GM21825 (cell line): ENCODE measurements around the gene MMP24OS.

Experiments
- ATAC-seq: cut with Tn5 transposase; IDR thresholded peaks from one replicate; pipeline ENCODE4 v1.9.1; 2021; ENCODE audit warnings: mild to moderate bottlenecking, moderate library complexity; ENCODE audit not compliant: unreplicated experiment

Gene MMP24OS

DNA sequence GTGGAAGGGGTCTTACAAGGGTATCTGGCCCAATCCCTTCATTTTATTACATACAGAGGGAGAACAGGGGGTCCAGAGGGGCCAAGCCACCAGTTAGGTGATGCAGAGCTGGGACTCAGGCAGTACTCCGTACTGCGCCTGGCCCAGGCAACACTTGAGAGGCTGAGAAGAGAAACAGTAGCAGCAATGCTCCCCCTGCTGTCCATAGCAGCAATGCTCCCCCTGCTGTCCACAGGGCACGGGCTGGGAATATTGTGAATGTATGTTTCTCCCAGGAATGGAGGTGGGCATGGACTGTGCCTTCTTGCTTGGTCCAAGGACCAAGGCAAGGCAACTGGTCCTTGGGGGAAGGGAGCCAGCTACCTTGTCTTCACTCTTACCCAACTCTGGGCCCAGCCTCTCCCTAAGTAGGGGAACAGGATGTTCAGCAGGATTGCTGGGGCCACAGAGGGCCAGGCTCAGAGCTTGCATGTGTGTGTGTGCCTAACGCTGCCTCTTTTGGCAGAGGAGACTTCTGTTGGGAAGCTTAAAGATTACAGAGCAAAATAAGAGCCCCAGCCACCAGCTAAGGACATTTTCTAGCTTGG lies 29.1 kb upstream of the MMP24OS start:
- ATAC-seq = no peak

DNA sequence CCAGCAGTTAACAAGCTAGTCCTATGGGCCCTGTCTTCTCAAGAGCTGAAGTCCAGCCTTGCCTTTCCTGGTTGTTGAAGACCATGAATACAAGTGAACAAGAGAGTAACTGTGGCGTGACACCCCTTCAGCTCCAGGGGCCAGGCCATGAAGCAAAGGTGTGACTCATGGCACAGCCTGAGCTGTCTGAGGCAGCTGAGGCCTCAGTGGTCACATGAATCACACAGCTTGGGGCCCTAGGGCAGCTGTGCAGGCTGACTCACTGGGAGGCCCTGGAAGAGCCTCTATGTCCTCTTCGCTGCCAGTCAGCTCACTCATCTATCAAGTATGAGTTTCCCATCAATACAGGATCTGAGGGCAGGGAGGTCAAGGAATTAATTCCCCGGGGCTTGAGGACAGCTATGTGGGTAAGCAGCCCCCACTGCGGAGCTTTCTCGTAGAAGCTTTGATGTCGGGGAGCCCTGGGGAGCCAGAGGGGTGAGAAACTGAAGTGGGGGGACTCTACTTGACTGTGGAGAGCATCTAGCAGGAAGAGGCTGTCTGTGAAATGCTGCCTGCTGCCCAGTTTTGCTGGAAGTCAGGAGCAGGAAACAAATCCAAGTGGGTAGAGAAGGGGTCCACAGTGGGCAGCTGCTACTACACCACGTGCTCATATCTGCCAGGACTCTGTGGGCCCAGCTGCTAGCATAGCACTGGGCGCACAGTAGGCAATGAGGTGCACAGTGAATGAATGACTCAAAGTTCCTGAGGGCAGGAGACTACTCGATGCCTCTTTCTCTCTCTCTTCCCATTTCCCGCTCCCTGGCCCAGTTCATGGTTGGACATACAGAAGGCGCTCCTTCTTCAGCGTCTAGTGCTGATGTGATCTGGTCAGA lies 28.0 kb upstream of the MMP24OS start:
- ATAC-seq = no peak

DNA sequence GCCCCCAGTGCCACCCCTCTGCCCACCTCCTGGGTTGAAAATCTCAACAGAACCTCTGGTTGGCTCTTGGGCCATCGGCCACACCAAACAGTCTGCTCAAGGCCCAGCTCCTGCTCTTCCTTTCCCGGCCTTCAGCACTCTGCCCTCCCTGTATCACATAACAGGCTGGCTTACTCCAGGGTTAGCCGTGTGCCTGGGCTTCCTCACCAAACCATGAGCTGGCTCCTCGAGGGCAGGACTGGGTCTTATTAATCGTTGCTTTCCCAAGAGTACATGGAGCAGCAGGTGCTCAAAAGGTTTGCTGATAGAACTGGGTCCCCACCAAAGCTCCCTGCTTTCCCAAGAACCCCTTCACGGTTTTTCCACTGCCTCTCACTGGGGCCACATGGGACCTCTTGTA lies 27.0 kb upstream of the MMP24OS start:
- ATAC-seq = no peak

DNA sequence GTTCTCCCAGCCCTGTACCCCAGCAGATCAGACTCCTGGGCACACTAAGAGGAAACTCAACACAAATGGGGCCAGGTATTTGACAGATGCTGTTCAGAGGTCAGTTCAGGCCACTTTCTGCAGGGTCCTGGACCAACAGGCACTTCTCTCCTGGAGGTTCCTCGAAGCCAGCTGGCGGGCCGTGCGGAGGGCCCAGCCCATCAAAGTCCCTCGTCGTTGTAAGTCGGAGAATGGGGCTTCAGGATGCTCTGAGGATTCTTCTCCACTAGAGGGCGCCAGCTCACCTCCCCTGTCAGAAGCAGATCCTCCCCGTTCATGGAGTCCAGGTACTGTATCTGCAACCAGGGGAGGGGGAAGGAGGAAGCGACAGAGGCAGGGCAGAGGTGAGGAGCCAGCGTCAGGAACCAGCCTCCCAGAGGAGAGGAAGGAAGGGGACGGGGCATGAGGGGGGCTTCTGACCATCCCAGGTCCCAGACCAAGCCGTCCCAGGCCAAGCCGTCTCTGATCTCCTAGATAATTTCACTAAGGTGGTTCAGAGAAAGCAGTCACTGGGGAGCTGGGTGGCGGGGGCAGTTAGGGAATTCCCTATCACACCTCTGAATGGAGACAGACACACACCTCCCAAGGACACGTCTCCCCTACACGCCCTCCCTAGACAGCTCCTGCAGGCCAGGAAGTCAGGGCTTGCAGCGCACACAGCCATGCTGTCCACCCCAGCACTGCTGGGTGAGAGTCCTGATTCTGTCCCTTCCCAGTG lies 26.0 kb upstream of the MMP24OS start:
- ATAC-seq = no peak

DNA sequence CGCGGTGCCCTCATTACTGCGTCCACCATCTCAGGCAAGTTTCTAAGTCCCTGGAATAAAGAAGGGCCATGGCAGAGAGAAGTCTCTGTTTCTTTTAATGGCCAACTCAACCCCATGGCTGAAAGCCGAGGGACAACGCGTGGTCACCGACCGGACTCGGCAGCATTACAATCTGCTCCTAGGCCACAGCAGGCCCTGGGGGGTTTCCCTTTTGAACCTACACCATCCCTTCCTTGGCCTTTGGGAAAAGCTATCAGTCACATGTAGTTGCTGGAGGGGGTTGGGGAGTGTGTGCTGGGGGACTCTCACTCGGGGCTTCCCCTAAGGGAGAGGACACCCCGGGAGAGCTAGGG lies 25.4 kb upstream of the MMP24OS start:
- no peak for ATAC-seq

DNA sequence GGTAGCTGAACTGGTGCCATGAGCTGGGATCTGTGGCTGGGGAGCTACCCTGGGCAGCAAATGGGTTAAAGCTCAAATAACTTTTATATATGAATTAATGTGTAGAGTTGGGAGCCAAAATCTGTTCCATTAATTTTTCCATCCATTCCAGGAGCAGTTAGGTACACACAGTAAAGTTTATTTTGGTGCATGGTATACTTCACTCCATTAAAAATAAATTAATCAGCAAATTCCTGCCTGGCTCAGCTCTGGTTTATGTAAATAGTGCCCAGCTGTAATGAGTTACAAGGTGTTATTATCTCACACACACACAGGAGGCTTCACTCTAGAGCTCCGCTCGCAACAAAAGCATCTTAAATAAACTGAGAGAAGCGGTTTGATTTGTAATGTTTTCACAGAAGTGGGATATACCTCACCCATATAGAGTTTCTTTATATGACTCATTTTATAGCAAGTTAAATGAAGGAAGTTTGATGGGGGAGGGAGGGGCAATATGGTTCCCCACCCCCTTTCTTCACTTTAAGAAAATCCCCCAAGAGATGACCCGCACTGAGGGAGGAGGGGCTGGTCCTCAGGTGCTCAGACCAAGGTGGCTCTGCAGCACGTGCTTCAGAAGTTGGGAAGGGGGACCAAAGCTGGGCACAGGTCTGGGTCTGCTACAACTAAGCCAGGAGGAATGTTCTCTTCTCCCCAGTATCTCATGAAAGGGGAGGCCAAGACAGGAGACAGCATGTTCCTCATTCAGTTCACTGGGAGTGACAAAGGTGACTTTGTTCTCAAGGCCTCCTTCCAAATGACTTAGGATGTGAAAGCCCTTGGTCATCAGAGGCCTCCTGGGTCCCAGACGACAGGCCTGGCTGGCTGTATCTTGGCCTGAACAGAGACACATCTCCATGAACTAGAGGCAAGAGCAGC lies 24.8 kb upstream of the MMP24OS start:
- ATAC-seq = no peak

DNA sequence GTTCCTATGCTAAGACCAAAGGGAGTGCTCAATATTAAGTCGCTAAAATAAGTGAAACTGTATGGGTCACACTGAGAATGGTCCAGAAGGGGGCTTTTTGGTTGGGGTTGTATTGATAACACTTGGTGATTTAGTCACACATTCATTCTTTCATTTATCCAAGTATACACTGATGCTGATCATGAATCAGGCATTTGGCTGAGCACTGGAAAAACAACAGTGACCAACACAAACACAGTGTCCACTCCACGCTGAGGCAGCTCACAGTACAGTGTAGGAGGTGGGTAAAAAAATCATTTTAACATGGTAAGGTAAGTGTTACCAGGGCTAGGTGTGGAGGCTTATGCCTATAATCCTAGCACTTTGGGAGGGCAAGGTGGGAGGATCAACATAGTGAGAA lies 23.5 kb upstream of the MMP24OS start:
- ATAC-seq = no peak

DNA sequence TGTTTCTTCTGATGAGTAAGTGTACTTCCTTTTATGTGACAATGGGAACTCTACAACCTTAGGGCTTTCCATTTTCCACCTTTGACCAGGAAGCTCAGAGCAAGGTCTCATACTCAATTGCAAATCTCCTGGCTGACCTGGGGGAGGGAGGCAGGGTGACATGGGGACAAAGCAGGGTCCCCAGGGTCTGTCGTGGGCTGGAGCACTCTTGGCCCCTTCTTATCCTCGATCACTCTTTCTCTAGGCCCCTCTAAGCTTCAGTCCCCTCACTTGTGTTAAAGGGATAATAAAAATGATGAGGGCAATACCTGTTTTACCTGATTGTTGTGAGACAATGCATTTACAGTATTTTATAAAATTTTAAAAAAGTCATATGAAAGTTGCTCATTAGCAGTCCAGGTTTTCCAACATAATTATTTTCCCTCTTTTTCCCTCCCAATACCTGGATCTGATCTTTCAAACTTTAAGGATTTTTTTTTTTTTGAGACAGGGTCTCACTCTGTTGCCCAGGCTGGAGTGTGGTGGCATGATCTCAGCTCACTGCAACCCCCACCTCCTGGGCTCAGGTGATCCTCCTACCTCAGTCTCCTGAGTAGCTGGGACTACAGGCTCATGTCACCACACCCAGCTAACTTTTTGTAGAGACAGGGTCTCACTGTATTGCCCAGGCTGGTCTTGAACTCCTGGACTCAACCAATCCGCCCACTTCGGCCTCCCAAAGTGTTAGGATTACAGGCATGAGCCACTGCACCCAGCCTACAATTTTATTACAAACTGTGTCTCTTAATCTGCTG lies 22.7 kb upstream of the MMP24OS start:
- ATAC-seq = no peak

DNA sequence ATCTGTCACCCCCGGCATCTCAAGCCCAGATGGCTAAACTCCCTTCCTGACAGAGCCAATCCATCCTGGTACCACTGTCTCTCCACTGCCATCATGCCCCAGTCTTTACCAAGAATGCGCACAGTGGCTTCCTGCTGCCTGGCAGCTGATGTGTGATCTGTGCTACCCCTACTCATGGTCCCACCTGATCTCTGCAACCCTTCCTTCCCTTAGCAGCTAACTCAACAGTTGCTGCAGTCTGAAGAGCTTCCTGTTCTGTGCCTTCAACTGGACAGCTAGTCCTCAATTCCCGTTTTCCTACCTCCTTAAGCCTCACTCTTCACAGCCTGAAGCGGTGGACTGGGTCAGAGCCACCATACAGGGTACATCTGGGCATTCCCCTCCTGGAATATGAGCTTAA lies 21.9 kb upstream of the MMP24OS start:
- no peak for ATAC-seq

DNA sequence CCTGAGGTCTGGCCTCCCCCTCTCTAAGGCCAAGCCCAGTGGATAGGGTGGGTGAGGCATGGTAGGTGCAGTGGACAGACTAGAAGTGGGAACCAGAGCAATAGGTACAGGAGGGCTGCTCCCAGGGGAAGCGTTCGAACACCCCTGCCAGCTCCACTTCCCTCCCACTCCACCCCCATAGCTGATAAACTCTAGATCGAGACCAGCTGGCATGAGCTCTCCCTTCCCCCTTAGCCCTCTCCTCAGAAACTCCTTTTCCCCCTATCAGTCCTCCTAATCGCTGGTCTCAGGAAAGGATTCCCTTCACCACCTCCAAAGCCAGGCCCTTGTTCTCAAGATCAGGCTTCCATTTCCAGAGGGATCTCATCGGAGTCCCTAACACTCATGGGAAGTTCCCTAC lies 20.3 kb upstream of the MMP24OS start:
- no peak for ATAC-seq

DNA sequence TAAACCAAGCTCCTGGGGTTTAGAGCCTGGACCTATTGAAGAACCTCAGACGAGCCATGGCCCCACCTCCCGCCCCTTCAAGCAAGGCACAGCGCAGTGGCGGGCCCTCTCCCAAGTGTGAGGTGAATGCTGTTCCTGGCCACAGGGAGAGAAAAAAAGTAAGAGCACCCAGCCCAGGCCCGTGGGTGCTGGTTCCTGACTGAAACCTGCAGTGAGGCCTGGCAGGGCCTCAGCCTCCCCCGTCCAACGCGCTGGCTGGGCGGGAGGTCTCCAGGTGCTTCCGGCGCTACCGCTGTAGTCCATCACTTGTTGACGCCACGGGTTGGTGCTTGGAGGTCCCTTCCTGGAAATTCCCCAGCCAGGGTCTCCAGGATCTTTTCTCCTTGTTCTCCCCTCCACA lies 19.8 kb upstream of the MMP24OS start:
- no peak for ATAC-seq

DNA sequence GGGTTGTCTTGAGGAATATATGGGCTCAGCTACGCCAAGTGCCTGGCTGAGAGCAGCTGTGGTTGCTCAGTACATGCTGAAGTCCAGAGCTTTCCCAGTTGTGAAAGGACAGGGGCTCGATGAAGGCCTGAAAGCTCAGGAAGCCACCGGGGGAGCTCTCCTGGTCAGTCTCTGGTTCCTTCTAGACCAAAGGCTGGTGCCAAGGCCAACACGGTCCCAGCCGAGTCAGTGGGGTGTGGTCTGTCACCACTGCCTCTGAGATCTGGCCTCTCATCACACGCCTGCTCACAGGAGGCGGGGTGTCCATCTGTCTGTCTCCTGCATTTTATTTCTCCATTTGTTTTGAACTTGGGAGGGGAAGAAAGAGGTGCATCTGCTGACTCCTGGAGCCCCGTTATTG lies 19.2 kb upstream of the MMP24OS start:
- no peak for ATAC-seq

DNA sequence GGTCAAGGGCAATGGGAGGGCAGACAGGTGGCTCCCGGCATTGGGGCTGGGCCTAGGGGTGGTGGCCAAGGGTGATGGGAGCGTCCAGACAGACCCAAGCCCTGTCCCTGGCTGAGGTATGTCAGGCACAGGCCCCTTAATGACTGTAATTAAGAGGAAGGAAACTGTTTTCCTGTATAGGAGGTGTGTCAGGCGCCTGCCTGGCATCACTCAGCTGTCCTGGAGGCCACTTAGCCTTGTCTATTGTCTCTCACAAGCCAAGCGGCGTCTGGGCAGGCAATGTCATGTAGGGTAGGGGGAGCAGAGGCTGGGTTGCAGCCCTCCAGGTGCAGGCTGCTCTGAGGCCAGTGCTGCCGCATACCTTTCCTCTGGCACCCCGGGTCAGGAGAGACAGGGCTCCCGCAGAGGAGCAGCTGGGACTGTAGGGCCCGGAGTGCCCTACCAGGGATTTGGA lies 18.2 kb upstream of the MMP24OS start:
- no peak for ATAC-seq

DNA sequence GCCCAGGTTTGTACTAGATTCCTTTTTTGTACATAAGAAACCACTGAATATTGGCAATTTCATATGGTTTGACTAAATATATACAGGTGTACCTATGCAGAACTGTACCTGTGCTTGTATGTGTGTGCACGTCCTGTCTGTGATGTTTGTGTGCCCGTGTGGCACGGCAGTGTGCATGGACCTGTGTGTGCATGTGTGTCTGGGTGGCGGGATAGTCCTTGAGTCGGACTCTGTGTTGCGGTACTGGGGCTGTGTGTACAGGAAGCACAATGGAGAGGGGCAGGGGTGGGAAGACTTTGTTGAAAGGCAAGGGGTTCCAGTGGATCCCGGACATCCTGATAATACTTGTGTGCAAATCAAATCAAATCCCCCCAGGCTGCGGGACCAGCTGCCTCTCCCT lies 17.8 kb upstream of the MMP24OS start:
- ATAC-seq = no peak

DNA sequence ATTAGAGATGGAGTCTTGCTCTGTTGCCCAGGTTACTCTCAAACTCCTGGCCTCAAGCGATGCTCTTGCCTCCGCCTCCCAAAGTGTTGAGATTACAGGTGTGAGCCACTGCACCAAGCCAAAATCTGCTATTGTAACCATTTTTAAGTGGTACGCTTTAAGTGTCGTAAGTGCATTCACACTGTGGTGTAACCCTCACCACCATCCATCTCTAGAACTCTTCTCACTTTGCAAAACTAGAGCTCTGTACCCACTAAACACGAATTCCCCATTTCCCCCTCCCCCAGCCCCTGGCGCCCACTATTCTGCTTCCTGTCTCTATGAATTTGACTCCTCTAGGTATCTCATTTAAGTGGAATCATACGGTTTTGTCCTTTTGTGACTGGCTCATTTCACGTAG lies 17.1 kb upstream of the MMP24OS start:
- no peak for ATAC-seq

DNA sequence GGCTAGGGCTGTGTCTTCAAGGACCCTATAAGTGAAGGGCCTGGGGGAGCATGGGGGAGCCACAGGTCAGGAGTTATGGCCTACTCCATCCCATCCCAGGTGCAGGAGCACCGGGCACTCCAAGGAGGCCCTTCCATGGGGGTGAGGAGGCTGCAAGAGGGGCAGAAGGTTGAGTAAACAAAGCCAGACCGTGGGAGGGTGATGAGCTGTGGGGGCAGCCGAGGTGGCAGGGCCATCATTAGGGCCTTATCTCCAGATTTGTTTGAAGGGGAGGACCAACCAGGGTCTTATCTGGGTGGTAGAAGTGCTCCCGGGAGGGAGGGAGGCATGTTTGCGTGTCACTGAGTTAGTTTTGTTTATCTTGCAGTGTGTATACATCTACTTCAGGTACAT lies 16.4 kb upstream of the MMP24OS start:
- ATAC-seq = no peak

DNA sequence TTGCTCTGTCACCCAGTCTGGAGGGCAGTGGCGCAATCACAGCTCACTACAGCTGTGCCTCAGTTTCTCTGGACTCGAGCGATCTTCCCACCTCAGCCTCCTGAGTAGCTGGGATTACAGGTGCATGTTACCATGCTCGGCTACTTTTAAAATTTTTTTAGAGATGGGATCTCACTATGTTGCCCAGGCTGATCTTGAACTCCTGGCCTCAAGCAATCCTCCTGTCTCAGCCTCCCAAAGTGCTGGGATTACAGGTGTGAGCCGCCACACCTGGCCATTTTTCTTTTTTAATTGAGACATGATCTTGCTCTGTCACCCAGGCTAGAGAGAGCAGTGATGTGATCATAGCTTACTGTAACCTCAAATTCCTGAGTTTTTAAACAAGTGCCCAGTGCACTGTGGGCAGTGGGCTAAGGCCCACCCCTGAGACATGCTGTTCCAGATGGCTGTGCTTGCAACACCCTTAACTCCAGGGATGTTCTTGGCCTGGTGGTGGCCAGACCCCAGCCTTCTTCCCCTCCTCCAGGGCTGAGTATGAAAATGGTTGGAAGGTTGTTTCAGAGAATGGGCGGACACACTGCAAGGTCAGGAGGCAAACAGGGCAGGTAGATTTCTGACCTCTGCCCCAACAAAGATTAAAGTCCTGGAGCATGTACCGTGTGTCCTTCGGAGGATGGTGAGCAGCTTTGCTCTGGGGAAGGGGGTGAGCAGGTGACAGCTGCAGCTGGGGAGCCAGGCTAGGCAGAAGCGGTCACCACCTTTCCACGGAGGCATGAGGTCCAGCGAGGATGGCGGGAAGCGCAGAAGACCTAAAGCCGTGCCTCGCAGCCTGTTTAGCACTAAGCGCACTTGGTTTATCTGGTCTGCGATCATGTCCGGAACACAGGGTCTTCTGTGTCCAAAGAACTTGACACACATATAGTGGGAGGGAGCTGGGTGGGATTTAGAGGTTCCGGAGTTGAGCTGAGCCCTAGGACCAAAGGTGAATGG lies 15.7 kb upstream of the MMP24OS start:
- ATAC-seq = no peak

DNA sequence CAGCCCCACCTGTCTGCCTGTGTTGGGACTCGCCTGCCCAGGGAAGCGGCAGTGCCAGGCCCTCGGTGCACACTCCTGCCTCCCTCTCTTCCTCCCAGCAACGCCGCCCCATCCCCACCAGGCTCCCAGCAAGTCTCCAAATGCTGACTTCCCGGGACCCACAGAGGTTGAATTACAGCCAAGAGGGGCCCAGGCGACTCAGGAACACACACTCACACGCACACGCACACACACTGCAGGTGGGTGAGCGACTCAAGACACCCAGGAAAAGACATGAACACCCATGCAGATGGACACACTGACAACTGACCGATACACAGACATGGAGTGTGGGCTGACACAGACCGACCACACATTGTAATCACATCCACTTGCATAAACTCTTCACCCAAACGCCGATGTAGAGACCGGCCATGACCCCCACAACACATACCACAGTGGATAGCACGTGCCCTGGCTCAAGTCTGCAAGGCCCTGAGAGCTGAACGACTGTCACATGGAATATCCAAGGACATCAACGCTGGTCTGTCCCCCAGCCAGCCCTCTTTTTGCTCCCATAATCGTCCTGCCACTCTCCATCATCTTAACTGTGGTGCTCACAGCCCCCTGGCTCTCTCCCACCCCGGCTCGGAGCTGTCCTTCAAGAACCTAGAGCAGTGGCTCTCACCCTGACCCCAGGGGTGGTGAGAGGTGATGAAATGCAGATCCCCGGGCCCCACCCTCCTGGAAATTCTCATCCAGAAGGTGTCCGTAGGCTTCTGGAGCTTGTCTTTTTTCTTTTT lies 14.8 kb upstream of the MMP24OS start:
- ATAC-seq = no peak
